ENCODE results near the gene SH2D7.

DNA sequence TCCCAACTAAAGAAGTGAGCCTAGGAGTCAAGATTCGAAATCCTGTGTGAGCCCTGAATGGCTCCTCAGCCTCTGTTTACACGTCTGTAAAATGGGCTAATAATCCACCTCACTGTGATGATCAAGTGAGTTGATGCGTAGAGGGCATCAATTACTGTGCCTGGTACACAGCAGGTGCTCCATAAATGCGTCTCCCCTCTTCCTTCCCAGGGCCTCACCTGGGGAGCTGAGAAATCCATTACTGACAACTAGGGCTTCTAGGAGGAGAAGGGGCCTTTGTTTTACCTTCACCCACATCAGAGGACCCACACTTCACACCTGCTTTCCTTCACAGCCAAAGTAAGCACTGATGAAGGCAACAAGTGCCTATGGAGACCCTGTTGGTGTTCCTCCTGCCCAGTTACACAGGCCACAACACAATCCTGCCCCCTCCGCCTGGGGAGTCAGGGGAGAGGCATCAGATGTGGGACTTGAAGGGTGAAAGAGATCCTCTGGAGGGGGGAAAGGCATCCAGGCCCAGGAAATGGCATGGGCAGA is 37.5 kb downstream of the SH2D7 start:
- no peak for TF ChIP-seq POLR2A (IDR thresholded peaks at IDR 0.05)
- TF ChIP-seq, protein P1, sequence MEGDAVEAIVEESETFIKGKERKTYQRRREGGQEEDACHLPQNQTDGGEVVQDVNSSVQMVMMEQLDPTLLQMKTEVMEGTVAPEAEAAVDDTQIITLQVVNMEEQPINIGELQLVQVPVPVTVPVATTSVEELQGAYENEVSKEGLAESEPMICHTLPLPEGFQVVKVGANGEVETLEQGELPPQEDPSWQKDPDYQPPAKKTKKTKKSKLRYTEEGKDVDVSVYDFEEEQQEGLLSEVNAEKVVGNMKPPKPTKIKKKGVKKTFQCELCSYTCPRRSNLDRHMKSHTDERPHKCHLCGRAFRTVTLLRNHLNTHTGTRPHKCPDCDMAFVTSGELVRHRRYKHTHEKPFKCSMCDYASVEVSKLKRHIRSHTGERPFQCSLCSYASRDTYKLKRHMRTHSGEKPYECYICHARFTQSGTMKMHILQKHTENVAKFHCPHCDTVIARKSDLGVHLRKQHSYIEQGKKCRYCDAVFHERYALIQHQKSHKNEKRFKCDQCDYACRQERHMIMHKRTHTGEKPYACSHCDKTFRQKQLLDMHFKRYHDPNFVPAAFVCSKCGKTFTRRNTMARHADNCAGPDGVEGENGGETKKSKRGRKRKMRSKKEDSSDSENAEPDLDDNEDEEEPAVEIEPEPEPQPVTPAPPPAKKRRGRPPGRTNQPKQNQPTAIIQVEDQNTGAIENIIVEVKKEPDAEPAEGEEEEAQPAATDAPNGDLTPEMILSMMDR (IDR thresholded peaks at IDR 0.05), result no peak
- TF ChIP-seq POLR2AphosphoS5 (IDR thresholded peaks at IDR 0.05), result no peak
